Activated gamma-delta T cell treated with anti-CD3 and anti-CD28 coated beads, Interleukin-2, amount 50 U/mL, for 16 hours (primary cell): ENCODE data around the gene HS6ST2.

ENCODE experiments used
- DNase-seq: peaks from one replicate; pipeline ENCODE4 v3.0.0-alpha.2; 2020; ENCODE audit warnings: low read depth

The HS6ST2 gene

DNA sequence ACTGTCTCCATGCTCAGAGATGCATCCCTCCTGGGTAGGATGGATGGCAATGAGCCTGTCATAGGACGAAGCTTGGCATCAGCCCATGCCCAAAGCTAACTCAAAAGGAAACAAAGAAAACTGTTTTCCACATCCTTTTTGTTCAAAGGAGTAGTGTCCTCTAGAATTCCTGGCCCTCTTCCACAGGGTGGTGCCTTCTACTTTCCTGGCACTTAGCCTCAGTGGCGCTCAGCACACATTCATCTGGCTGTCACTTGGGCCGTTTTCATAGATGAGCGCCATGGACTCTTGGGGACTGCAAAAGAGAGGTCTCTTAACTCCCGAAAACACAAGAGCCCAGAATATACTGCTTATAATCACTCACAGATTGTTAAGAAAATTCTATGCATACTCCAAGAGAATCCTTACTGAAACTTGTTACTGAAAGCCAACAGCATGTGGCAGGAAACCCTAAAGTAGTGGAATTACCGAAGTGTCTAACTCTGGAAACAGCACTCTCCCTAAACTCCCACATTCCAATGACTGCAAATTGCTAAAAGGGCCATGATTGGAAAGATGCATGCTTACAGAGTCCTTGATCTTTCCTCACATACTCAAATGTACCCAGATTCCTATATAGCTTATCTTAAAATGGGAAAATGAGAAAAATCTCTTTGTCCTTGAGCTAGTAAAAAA, 110.0 kb downstream of the HS6ST2 start:
- DNase-seq, result no peak

DNA sequence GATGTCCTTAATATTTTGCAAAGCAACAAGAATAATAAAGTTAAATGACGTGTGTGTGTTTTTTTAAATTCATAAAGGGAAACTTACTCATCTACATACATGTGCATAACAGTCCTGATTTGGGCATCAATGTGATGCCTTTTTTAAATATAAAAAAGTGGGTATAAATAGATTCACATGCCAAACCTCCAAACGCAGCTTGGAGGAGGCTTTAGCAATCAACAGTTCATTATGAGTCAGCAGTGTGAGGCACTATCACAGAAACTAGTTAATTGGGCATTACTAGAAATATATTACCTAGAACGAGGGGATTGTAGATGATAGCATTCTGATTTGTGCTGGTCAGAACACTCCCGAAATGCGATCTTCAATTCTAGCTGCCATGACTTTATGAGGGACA, 115.1 kb downstream of the HS6ST2 start:
- DNase-seq, result no peak

DNA sequence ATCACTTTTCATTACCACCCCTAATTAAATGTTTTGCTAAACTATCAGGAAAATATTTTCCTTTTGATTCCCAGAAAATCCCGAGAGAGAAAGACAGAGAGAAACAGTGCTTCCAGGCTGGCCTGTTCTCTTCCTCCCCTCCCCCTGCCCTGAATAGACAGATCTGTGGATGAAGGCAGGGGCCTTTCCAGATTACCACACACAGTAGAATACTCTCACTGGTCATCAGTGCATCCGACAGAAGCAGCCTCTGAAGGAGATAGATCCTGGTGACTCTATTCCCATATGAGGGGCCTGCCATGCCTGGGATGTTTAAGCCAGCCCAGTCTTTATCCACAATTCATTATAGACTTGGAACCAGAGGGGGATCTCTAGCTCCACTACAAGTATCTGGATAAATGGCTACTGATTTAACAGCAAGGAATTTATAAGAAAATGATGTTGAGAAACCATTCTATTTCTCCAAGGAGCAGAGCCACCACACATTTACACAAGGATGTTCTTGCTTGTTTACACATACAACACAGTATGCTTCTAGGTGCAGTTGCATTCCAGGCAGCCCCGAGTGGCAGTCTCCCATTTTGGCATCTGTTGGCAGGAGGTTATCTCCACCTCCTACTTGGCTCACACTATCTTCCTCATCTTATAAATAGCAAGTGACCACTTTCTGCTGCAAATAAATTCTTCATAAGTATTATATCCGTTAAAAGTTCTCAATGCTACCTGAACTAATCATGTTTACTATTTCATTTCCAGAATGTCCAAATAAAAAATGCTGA, 115.8 kb downstream of the HS6ST2 start:
- no peak for DNase-seq

DNA sequence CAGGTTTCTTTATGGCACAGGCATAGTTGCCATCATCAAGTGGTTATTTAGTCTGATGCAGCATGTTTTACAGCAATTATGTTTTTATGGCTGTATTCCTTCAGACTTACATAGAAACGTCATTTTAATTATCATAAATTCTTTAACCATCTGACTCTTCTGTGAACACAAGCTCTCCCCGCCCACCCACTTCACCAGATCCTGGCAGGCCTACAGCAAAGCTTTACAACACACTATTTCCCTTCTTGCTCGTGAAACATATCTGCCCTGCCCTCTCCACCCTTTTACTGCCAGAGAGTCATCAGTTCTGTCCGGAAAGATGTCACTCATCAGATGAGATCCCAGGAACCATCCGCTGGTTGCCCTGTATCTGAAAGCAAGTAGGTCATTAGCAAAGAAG, 120.5 kb downstream of the HS6ST2 start:
- DNase-seq, result no peak

DNA sequence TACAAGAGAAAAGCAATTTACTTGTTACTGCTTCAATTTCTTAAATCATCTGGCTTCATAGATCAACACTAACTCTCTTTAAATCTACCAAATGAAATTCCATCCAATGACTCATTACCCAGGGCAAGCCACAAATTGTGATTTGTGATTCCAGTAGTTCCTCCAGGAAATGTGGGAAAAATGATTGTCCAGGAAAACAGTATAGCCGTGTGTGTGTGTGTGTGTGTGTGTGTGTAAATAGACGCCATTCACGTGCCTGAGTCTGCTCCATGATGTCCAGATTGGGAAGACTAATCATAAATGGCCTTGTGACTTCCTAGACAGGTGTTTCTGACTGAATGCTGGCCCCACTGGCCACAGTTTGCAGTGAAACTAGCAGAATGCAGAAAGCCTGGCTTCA, 121.3 kb downstream of the HS6ST2 start:
- no peak for DNase-seq

DNA sequence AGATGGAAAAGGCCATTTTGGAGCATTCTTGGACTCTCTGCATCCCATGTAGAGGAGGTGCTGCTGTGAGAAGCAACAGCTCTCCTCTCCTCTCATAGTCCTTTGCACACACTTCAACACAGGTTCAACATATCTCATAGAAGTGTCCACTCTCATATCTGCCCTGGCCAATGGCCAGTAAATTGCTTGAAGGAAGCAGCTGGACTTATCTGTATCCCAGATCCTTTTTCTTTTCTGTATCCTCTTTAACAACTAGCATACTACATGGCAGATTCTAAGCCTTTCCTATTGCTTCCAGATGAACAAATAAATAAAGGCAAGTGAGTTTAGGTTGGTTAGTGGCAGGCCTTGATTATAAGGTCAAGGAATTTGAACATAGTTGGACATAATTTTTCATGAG, 122.0 kb downstream of the HS6ST2 start:
- no peak for DNase-seq

DNA sequence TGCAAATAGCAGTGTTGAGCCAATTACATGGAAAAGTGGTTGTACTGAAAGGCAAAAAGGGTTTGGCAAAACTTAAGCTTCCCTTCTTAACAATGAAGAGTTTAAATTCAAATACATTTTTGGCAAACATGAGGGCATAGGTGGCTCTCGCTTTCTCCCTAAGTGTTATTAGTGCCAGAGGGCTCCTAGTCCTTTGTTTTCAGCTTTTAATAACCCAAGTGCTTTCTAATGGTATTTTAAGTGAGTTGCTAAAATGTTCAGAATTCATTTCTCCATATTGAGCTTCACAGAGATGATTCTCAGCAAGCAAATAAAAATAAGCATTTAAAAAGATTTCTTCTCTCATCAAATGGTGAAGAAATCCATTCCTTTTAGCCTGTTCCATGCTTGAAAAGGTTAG, 123.7 kb downstream of the HS6ST2 start:
- DNase-seq, result no peak

DNA sequence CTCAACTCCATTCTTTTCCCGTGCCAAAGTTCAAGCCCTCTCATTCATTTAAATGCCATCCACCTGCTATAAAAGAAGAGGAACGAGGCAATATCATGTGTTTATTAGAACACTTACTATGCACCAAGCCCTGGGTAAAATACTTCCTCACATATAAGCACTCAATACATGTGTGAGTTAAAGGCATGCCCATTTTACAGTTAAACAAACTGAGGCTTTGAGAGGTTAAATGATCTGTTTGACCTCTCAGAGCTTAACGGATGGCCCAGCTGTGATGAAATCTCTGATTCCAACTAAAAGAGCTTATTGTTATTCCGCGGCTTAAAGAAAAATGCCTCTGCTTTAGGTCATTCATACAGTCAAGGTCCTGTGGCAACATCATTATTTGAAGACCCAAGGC, 124.3 kb downstream of the HS6ST2 start:
- no peak for DNase-seq

DNA sequence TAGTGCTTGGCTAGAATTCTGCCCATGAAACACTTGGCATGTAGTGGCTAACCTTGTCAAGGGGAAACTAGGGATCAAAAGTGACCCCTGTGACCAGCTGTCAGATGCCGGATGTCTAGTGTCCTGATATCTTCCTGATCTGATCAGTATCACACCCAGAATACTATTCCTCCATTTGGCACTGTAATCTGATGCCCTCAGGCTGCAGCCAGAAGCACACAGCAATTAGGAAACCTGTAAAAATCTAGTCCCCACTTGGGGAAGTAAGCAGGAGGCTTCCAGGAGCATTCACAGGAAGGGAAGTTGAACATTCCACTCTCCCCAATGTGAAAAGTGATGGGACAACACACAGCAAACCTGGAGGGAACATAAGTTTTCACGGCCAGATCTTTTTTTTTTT, 125.1 kb downstream of the HS6ST2 start:
- no peak for DNase-seq

DNA sequence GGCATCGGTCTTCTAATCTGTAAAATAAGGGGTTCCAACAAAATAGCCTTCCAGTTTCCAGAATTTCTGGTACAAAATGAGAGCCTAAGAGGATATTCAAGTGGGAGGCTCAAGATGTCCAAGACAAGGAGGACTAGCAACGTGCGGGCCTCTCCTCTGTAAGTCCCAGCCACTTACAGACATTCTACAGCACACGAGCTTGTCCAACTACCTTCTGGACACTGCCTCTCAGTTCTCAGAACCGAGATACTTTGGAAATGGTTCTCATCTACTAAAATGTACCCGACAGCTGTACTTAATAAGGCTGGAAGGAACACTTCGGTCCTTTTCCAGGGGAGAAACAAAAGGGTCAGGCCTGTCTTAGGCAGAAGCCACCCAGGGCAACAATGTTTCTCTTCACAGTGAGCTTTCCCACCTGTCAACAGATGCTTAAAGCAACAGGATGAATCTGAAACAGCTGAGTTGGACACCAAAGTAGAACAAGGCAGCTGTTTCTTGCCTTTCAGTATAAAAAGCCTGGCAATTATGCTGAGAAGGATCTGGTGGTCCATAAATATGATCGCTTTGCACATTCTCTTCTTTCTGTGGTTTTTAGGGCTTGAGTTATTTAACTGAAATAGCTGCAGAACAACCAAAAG, 127.0 kb downstream of the HS6ST2 start:
- no peak for DNase-seq

DNA sequence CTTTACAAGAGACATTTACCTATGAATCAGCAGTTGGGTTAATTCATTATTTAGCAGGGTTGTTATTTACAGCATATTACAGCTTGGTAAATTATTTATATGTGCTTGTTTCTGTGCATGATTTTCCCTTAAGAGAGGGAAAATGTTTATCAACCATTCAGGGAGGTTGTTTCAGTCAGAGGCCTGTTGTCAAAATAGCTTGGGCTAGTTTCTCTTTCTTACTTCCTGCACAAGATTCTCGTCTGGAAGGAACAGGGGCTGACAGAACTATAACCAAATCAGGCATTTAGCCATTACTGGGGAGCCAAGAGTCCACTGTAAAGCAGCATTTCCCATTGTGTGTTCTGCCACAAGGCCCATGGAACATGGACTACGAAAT, 135.8 kb downstream of the HS6ST2 start:
- no peak for DNase-seq

DNA sequence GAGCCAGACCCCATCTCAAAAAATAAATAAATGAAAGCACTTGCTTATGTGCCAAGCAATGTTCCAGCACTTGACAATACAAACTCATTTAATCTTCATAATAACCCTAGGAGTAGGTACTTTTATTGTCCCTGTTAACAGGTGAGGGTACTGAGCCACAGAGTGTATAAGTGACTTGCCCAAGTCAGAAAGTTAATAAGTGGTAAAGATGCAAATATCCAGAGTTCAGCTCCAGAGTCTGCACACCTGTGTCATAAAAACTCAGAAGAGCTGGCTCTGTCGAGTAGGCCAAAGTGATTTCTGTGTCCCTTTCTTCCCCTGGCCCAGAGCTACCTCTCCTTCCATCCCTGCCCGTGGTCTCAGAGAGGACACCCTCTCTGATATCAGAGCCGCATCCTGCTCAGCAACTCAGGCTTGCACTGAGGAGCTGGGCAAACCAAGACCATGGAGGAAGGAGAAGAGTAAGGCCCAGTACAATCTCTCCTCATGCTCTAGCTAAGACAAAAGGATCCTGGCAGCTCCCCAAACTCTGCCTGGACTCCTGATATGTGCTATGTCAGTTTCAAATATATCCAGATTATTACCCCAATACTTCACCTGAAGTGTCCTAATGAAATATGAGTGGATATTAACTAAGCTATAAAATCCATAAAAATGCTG, 136.3 kb downstream of the HS6ST2 start:
- DNase-seq, result no peak

DNA sequence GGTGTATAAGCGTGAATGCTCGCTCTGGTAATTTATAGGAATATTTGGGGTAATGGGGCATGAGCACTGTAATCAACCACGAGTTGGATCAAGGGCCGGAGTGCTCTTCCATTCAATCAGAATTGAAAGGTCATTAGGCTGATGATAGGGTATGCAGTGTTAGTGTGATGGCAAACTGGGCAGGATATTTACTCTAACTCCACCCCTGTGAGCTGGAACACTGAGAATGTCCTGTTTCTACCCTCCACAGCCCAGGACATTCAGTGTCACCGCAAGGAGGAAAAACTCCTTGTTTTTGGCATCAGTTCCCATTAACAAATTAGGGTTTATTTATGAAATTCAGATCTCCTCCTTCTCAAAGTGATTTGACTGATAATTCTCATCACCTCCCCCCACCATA, 137.8 kb downstream of the HS6ST2 start:
- DNase-seq, result no peak

DNA sequence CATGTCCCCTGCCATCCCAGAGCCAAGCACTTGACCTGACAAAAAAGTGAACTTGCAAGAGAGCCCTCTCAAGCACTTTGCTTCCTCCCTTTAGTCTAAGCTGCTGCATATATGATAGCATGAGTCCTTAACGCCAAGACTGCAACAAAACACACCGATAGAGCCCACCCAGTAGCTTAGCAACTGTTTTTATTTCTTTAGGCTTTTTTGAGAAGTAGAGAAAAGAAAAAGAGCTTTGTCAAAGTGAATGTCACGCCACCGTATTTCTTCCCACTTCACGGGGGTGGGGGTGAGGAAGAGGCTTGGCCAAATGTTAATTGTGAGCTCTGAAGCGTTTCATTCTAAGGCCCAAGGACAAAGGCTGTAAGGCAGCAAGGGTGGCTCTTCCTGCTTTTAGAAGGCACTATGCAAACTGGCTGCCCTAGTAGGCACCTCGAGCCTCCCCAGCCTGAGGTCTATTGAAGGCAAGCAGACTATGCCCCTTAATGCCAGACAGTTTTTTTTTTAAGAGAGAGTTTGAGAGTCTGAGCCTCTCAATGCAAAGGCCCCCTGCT, 138.6 kb downstream of the HS6ST2 start:
- no peak for DNase-seq

DNA sequence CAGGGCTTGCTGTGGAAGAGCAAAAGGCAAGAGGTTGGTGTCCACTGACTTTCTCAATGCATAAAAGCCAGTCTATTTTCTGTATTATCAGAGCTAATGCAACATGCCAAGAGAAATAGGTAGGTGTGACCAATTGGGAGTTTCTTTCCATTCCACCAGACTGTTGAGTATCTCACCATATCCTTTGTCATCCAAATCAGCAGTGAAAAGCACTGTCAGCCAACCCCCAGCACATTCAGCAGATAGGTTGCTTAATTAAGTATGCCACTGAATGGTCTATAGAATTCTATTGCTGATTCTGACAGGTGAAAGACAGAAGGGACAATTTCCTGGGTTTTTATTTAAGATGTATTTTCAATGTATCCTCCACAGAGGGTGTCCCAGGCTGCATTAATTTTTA, 139.8 kb downstream of the HS6ST2 start:
- no peak for DNase-seq

DNA sequence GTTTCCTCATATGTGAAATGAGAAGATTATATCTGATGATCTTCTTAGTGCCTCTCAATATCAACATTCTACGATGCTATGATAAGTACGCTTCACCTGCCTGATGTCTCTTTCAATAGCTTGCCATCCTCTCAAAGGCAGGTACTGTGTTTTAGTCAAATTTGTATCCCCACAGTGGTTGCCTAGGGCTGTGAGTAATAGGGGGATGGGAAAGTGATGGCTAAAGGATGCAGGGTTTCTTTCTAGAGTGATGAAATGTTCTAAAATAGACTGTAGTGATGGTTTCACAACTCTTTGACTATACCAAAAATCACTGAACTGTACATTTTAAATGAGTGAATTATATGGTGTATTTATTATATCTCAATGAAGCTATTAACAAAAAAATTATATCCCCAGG, 142.8 kb downstream of the HS6ST2 start:
- DNase-seq, result no peak

DNA sequence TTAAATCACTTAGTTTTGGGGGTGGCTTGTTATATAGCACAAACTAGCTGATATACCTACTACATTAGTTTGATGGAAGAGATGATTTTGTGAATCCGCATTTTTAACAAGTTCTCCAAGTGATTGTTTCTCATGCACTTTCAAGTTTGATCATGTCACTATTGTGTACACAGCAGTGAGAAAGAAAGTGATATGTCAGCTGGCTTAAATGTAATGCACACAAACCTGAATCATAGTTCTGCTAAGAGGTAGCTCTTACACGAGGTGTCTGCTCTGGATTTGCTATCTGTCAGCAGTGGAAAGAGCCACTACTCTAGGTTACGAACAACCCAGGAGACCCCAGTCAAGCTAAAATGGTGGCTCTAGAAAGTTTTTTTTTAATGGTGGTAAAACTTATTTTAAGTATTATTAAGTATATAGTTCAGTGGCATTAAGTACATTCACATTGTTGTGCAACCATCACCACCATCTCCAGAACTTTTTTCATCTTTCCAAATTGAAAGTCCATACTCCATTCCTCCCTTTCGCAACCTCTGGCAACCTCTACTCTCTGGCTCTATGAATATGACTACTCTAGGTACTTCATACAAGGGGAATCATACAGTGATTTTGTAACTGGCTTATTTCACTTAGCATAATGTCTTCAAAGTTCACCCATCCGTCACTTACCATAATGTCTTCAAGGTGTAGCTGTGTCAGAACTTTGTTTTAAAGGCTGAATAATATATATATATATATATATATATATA, 147.3 kb downstream of the HS6ST2 start:
- no peak for DNase-seq

DNA sequence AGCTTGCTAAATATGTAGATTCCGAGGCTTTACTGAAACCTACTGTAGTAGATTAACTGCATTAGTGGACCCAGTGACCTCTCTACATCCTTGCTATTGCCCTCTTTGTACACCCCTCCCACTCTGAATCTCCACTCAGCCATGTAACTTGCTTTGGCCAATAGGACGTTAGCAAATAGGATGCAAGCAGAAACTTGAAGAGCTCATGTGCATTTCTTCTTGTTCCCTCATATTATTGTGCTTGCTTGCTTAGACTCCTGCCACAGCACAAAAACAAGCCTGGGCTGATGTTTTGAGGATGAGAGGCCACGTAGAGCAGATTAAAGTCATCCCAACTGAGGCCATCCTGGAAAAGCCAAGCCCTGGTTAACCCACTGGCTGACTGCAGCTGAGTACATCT, 147.9 kb downstream of the HS6ST2 start:
- DNase-seq, result no peak

DNA sequence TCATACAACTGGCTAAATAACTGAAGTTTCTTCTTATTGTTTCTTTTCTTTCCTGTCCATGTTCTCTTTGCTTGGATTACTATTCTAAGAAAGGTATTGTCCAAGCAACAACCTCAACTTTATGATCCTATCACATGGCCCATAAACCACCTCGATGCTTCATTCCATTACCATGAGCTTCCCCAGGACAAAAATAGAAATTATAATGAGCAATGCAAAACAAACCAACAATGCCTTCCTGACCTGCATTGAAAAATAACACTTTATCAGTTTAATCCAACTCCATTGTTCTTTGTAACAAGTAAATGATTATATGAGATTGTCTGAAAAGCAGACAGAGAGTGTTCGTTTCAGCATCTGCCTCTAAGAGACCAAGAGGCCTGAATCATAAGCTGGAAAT, 148.8 kb downstream of the HS6ST2 start:
- DNase-seq, result no peak

DNA sequence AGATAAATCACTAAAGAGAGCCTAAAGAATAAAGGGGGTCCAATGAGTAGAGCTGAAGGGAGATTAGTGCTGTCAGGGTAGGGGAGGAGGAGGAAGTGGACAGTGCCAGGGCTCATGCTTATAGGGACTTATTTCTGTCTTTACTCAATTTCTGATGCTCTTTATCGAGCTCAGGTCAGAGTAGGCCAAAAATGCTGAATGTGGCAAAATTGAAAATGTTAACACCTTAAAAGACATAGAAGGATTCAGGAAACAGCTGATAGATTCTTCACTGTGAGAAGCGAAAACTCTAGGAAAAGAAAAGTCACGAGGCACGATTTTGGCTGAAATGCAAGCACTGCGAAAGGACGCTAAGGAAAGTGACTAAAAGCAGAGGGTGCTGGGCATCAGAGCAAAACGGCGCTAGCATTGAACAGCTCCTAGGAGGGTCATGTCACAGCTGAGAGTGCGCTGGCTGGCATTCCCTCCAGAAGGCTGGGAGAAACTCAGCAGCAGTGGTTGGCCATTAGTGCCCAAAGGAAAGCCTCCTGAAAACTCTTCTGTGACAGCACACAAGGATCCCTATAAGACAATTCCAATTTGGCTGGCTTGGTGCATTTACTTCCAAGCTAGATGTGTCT, 150.9 kb downstream of the HS6ST2 start:
- DNase-seq, result no peak

DNA sequence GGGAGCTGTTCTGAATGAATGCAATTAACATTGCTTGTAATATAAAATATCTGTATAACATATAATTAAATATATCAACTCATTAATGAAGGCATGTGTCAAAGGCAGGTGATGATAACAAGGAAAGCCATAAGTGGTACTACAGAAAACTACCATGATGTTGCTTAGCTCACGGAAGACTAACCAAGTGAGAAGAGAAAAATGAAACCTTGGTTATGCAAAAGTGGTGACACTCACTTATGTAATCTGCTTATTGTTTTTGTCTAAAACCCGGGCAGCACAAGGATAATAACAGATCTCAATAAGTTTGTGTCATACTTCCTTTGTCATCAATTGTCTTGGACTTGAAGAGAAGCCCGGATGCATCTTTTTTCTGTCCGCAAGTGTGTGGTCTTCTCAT, 156.4 kb downstream of the HS6ST2 start:
- DNase-seq, result no peak
